ENCODE results near the gene FTH1.

Gene FTH1

DNA sequence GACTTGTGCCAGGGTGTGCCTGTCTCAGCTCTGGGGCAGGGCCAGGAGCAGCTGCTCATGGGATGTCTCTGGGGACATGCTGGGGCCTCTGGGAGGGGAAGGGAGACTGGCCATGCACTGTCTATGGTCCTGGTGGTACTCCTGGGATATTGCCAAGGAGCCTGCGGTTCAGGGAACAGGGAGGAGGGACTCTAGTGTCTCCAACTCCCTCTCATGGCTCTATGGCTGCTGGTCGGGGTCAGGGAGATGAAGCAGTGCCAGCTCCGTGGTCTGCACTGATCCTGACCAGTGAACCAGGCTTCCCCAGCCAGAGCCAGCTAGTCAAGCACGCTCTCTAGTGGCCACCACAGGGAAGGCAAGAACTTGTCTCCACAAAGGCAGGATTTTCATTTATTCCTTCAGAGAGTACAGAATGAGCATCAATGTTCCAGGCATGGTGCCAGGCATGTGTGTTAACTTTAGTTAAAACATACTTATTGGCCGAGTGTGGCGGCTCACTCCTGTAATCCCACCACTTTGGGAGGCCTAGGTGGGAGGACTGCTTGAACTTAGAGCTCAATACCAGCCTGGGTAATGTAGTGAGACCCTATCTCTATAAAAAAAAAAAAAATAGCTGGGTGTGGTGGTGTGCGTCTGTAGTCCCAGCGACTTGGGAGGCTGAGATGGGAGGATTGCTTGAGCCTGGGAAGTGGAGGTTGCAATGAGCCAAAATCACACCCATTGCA lies 19.8 kb downstream of the FTH1 start:
- DNase-seq: peak; percentile 71 to 91

GRCh38 chr11:61946894-61947293 lies 20.5 kb downstream of the FTH1 start:
- DNase-seq: no peak

GRCh38 chr11:61945191-61945590 lies 22.2 kb downstream of the FTH1 start:
- DNase-seq: no peak

DNA sequence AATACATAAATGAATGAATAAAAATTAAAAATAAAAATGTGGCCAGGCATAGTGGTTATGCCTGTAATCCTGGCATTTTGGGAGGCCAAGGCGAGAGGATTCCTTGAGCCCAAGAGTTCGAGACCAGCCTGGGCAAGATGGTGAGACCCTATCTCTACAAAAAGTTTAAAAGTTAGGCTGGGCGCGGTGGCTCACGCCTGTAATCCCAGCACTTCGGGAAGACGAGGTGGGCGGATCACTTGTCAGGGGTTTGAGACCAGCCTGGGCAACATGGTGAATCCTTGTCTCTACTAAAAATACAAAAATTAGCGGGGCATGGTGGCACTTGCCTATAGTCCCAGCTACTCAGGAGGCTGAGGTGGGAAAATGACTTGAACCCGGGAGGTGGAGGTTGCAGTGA lies 27.0 kb downstream of the FTH1 start:
- no peak for DNase-seq

- no peak for DNase-seq
Observed at GRCh38 chr11:61935861-61936260, 31.6 kb downstream of the FTH1 start.

DNA sequence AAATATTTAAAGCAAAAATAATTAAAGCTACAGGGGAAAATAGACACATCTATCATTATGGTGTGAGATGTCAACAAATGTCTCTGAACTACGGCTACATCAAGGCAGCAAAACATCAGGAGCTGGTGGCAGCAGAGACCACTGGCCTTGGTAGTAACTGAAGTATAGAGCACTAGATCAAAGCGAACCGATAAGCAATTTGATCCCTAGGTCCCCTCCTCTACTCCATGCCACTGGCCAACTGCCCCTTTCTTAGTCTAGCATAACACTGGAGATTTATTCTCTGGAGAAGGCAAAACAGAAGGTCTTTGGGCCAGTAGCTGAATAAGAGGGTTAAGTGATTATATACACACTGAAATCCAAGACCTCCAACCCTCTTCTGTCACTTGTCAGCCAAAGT lies 36.5 kb downstream of the FTH1 start:
- no peak for DNase-seq

- no peak for DNase-seq
Observed at GRCh38 chr11:61928606-61929005, 38.8 kb downstream of the FTH1 start.

DNA sequence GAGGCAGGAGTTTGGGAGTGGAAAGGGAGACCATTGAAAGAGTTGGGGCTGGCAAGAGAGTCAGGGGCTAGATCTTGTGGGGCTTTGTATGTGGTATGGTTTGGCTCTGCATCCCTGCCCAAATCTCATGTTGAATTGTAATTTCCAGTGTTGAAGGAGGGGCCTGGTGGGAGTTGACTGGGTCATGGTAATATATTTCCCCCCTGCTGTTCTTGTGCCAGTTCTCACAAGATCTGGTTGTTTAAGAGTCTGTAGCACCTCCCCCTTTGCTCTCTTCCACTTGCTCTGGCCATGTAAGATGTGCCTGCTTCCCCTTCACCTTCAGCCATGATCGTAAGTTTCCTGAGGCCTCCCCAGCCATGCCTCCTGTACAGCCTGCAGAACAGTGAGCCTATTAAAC lies 39.9 kb downstream of the FTH1 start:
- DNase-seq: no peak

- no peak for DNase-seq
Observed at GRCh38 chr11:61926235-61926634, 41.2 kb downstream of the FTH1 start.

DNA sequence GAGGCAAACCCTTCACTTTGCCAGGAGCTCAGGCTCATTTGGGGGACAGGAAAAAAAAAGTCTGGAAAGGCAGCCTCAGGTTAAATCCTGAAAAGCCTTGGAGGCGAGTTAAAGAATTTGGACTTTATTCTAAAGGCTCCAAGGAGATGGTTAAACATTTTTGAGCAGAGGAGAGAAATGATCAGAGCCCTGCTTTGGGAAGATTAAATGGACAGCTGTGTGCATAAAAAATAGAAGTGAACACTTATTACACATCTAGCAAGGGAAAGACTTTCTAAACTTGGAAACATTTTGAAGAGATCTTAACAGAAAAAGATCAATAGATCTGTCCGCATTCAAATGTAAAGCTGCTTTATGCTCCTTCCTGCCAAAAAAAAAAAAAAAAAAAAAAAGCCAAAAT lies 41.7 kb downstream of the FTH1 start:
- no peak for DNase-seq

GRCh38 chr11:61924064-61924455 lies 43.4 kb downstream of the FTH1 start:
- no peak for DNase-seq

GRCh38 chr11:61923166-61924063 lies 44.0 kb downstream of the FTH1 start:
- peak in 1 of 2 experiments; percentile 27 for DNase-seq

DNA sequence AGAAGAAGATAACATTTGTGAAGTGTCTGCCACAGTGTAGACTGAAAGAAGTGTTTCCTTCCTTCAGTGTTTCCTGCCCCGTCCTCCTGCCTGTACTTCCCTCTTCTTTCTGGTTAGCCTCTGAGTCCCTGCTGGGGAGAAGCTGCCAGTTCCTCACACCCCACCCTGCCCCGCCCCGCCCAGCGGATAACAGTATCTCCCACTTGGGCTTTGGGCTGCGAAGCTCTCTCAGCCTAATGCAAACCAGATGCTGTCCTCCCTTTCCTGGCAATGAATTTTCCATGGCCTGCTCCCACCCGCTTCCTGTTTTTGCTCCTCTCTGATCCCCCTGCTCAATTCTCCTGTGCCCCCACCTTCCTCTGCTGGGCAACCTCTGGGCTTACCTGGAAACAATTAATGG lies 44.9 kb downstream of the FTH1 start:
- no peak for DNase-seq

DNA sequence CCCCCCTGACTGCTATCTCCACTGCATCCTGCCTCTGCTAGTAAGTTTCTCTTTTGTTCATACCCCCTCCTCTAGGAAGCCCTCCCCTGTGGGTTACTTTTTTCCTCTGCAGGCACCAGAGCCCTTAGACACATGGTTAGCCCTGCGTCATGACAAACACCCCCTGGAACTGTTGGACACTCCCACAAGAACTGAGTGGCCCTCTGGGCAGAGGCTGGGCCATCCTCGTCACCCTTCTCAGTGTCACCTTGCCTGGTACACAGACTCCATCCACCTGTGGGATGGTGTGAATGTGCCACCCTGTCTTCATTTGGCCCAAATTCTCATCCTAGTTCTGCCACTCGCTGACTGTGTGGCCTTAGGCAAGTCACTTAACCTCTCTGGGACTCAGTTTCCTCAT lies 46.0 kb downstream of the FTH1 start:
- DNase-seq: no peak

DNA sequence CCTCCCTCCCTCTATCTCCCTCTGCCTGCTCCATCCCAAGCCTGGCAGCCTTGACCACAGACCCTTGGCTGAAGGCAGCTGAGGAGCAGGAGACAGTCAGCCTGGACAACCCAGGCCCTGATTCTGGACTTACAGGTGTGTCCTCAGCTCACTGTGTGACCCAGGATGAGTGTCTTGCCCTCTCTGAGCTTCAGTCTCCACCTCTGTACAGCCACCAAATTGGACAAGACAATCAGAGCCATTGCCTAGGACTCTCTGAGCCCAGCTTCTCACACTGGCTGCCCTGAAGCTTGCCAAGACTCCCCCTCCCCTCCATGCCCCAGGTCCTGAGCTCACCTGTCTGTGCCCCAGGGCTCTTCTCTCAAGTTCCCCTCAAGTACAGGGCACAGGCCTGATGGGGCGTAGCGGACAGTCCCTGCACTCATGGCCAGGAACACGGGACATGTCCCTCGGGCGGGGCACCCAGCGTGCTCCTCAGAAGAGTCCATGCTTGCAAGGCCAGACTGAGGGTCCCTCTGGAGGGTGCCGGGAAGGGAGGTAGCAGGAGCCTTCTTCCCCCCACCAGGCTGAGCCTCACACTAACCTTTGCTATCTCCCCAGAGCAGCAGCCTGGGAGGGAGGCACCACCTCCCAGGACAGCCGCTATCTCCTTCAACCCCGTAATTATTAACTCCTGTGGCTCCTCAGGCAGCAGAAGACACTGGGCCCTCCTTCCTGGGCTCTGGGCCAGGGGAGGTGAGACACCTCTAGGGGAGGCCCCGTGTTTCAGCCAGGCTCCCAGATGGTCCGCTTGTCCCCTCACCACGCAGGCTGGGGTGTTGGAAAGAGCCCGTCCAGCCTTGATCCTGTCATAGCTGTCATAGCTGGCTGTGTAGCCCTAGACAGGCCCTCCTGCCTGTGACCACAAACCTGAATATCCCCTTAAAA lies 47.5 kb downstream of the FTH1 start:
- no peak for DNase-seq

DNA sequence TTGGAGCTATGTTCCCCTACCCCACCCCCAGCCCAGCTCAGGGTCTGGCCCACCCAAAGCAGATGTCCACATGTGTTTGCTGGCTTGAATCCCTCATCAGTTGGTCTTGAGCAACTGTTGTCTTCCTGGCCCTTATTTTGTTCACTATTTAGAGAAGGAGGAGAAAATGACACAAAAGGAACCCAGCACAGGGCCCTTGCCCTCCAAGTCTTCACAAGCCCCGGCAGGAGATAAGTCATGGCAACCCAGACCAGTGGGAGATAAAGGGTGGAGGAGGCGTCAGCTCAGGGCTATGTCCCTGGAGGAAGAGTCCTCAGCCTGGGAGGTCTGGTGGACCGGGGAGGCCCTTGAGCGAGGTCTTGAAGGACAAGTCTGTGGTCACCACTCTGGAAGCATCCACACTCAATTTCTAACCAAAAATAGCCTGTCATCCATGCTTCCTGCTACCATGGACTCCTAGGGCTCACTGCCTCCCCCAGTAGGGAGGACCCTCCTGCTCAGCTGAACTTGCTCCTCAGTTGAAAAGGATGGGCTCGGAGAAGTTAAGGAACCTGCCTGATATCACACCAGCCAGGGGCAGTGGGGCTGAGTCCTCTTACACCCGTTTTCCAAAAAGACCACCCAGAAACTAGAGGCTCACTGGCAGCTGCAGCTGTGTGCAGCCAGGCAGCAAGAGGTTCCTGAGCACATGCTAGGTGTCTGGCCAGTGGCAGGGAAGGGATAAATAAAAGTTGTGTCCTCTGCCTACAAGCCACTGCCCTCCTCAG lies 48.3 kb downstream of the FTH1 start:
- DNase-seq: no peak

DNA sequence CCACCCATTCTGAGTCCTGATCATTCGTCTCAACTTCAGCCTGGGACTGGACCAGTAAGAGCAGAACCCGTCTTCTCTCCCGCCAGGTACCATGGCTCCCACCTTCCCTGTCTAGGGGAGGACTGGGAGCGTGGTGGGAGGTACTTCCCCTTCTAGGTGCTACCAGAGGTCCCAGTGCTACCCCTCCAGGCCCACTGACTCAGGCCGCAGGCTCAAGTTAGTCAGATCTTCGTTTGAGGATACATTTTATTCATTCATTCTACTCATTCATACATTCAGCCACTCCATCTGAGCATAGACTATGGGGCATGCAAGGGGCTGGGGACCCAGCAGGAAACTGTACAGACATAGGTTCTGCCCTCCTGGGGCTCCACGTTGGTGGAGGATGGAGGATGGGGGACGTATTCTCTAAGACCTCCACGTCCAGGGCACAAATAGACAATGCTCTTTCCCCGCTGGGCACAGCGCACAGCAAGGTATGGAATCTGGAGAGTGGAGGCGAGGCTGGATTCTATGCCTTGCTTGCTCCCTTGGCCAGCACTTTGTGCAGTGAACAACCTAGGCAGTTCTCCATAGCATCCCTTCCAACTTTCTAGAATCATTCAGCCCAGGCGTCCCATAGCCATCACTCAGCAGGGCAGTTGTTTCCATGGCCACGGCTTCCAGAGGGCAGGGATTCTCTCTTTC lies 49.0 kb downstream of the FTH1 start:
- no peak for DNase-seq

DNA sequence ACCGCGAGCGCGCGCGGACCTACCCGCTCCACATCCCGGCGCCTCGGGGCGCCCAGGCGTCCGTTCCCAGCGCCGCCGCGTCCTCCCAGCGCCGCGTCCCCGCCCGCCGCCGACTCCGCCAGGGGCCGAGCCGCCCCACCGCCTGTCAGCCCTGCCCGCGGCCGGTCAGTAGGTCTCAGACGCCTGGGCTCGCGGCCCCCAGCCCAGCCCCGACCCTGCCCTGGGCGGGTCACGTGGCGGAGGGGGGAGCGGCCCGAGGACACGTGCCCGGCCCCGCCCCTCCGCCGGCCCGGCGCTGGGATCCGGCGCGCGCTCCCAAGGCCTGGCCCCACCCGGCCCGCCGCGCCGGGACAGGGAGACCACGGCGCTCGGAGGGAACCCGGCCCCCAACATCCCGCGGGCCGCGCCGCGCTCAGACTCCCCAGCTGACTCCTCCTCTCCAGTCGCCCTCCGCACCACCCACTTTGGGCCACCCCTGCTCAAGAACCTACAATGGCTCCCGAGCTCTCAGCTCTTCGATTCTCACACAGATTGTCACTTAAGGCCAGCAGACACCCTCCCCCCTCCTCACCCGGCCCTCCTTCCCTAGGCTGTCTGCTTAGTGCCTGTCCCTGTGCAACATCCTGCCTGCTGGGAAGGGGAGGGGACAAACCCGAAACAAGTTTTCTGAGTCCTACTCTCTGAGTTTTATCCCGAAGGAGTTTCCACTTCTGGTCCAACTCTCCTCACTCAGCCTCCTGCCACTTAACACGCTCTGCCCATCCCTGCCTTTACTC lies 49.9 kb downstream of the FTH1 start, which contains the start of gene RAB3IL1:
TSS of gene RAB3IL1 (minus strand) at position 233 of the 776 bp plus-strand sequence. CDS start at position 34, 199 bp downstream.
- peak in 1 of 2 experiments; percentile 65 for DNase-seq

GRCh38 chr11:61916737-61917333 lies 50.6 kb downstream of the FTH1 start:
- no peak for DNase-seq

DNA sequence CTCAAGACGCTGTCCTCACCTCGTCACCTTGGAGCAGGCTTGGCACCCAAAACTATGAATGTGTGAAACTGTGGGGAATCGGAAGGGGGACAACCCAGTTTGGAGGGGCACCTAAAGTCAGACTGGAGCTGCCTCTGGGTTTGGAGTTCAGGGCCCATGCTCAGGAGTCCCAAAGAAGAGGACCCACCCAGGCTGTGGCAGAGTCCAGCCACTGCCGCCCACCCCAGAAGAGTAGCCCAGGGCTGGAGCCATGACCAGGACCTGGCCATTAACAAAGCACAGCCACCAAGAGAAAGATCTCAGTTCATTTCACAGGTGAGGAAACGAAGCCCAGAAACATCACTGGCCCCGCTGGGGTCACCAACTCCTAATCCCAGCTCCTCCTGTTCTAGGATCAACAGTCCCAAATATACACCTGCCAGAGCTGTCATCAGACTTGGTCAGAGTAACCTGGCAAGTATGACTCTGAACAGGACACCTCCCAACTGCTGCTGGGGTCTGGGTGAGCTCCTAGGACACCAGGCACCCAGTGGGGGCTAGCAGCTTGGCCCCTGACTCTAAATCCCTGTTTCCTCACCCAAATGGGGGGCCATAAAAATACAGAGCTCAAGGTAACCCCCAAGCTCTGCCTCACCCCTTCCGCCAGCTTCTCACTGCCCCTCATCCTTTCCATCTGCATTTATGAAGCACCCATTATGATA lies 52.8 kb downstream of the FTH1 start:
- no peak for DNase-seq

All from NCI-H526 (cell line).